B cell (primary cell): ENCODE measurements around the gene CORO1C. TPM values are rescaled to one million over a fixed set of nuclear protein-coding genes. Genes with fewer than 3 reads are reported as not detected.
A peak's percentile ranks its signal among the peaks of the same experiment; 100 is the strongest.

Experiments used
- ATAC-seq: fragments of 200-7000 bp; cut with Tn5 transposase; one replicate; pipeline ENCODE4 v1.10.0; 2021; ENCODE audit warnings: low read depth, mild to moderate bottlenecking, moderate number of reproducible peaks, moderate library complexity
- CTCF ChIA-PET: fragments of 350-600 bp; sonication (Branson Sonifier 250); formaldehyde crosslinking; loops from one replicate; lab custom pipeline; 2021; ENCODE audit warnings: antibody characterized with exemption, inconsistent platforms; lab: Charles Lee
- POLR2A ChIA-PET: fragments of 350-600 bp; sonication (Branson Sonifier 250); formaldehyde crosslinking; loops from one replicate; lab custom pipeline; 2021; ENCODE audit warnings: antibody characterized with exemption; lab: Charles Lee
- DNase-seq: peaks from one replicate; pipeline ENCODE4 v3.0.0; 2013
- H2AFZ ChIP-seq: 2 replicates; pipeline ENCODE4 v1.6.1; 2012; ENCODE audit warnings: mild to moderate bottlenecking, low read depth, low read length; ENCODE audit not compliant: insufficient read depth, poor library complexity, severe bottlenecking
- H3K27ac ChIP-seq, 2 donors: 1 replicate in 1 of 2; 2 replicates in 1 of 2; pipeline ENCODE4 v1.5.1; 2012 to 2013; ENCODE audit warnings: low read length in 2 of 2, mild to moderate bottlenecking in 2 of 2, moderate library complexity in 1 of 2
- H3K27me3 ChIP-seq, 4 experiments: fragments of 200-600 bp in 1 of 4; sonication (generic) in 1 of 4; replicated peaks in 1 of 4; 1 replicate in 2 of 4; 2 replicates in 2 of 4; pipeline versions ENCODE4 v1.6.1 to v1.7.0; 2013 to 2016; ENCODE audit warnings: low read length in 3 of 4, mild to moderate bottlenecking in 2 of 4, mixed read lengths in 1 of 4, moderate library complexity in 1 of 4; ENCODE audit not compliant: insufficient read depth in 4 of 4, control insufficient read depth in 3 of 4; ENCODE audit errors: control extremely low read depth in 1 of 4
- H3K36me3 ChIP-seq, 2 experiments: replicated peaks in 1 of 2; 1 replicate in 1 of 2; 2 replicates in 1 of 2; pipeline versions ENCODE4 v1.6.1 to v1.7.1; 2013; ENCODE audit warnings: low read length in 1 of 2; ENCODE audit not compliant: insufficient read depth in 2 of 2, control insufficient read depth in 1 of 2; ENCODE audit errors: control extremely low read depth in 1 of 2, extremely low read depth in 1 of 2
- H3K4me1 ChIP-seq, 2 donors: fragments of 200-600 bp in 1 of 2; sonication (generic) in 1 of 2; 1 replicate in 1 of 2; 2 replicates in 1 of 2; pipeline versions ENCODE4 v1.5.1 to v1.6.1; 2013 to 2017; ENCODE audit warnings: low read length in 2 of 2; ENCODE audit not compliant: control insufficient read depth in 2 of 2, insufficient read depth in 2 of 2
- H3K4me2 ChIP-seq: replicated peaks from 2 replicates; pipeline ENCODE3; 2012; ENCODE audit warnings: mild to moderate bottlenecking, low read depth, low read length; ENCODE audit not compliant: poor library complexity, severe bottlenecking
- H3K4me3 ChIP-seq, 5 experiments: fragments of 200-600 bp in 1 of 5; sonication (generic) in 1 of 5; 1 replicate in 3 of 5; 2 replicates in 2 of 5; pipeline versions ENCODE4 v1.5.1 to v1.7.0; 2011 to 2016; ENCODE audit warnings: low read length in 4 of 5, mild to moderate bottlenecking in 4 of 5, low read depth in 2 of 5, control low read depth in 1 of 5, moderate library complexity in 1 of 5; ENCODE audit not compliant: insufficient read depth in 1 of 5; ENCODE audit errors: control extremely low read depth in 1 of 5, extremely low read depth in 1 of 5
- H3K79me2 ChIP-seq: fragments of 200-600 bp; sonication (generic); one replicate; pipeline ENCODE4 v1.6.0; 2016; ENCODE audit warnings: low read length; ENCODE audit not compliant: control insufficient read depth, insufficient read depth
- H3K9ac ChIP-seq: fragments of 200-600 bp; sonication (generic); 2 replicates; pipeline ENCODE4 v1.6.1; 2017; ENCODE audit warnings: mild to moderate bottlenecking, low read length, moderate library complexity
- H3K9me3 ChIP-seq, 3 donors: one replicate each; pipeline versions ENCODE4 v1.6.1 to v1.7.1; 2013; ENCODE audit warnings: low read length in 2 of 3; ENCODE audit not compliant: control insufficient read depth in 2 of 3, insufficient read depth in 1 of 3; ENCODE audit errors: control extremely low read depth in 1 of 3
- H4K20me1 ChIP-seq: 2 replicates; pipeline ENCODE4 v1.6.0; 2012; ENCODE audit warnings: mild to moderate bottlenecking, low read length; ENCODE audit not compliant: insufficient read depth, control insufficient read depth, poor library complexity, severe bottlenecking
- H3K27ac Mint-ChIP-seq: one replicate; pipeline ENCODE4 v1.8.0; 2021; ENCODE audit warnings: mixed read lengths
- H3K27me3 Mint-ChIP-seq: one replicate; pipeline ENCODE4 v1.8.0; 2021; ENCODE audit warnings: mixed read lengths
- H3K4me1 Mint-ChIP-seq: one replicate; pipeline ENCODE4 v1.8.0; 2021; ENCODE audit warnings: mixed read lengths
- H3K4me3 Mint-ChIP-seq: one replicate; pipeline ENCODE4 v1.8.0; 2021; ENCODE audit warnings: mixed read lengths
- H3K9me3 Mint-ChIP-seq: one replicate; pipeline ENCODE4 v1.8.0; 2022; ENCODE audit warnings: mixed read lengths; ENCODE audit not compliant: insufficient read depth
- CTCF ChIP-seq: fragments of 200-600 bp; IDR thresholded peaks from one replicate; pipeline ENCODE4 v1.8.0; 2022; ENCODE audit warnings: antibody characterized with exemption, mild to moderate bottlenecking
- EZH2 ChIP-seq: IDR thresholded peaks from 2 replicates; pipeline ENCODE4 v1.6.1; 2012; ENCODE audit warnings: borderline replicate concordance, low read depth, mild to moderate bottlenecking, moderate library complexity, low read length; ENCODE audit not compliant: insufficient read depth, poor library complexity, severe bottlenecking
- WGBS: methylation state at CpG from one replicate; pipeline ENCODE4 v1.1.5; 2013; ENCODE audit warnings: missing lambda C conversion rate; ENCODE audit not compliant: insufficient coverage; 5-methylcytosine and 5-hydroxymethylcytosine counted together
- intact Hi-C: fragments of 100-400 bp; cut with micrococcal nuclease; formaldehyde crosslinking; loops from one replicate; pipeline ENCODE4 v1.10.0; 2022
- polyA plus RNA-seq: library from polyadenylated mRNA; depleted of rRNA; stranded (reverse); fragments of >200 nt; gene quantifications from 2 replicates; pipeline ENCODE4 v1.2.3, GENCODE V29; 2012
- total RNA-seq, 2 donors: library from RNA; stranded (reverse); fragments of 120-200 nt in 1 of 2; gene quantifications; 1 replicate in 1 of 2; 2 replicates in 1 of 2; pipeline versions ENCODE4 v1.2.3 to v1.2.4, GENCODE V29; 2013 to 2022

CORO1C gene
- total and polyA plus RNA-seq, 2 donors (not counting 1 experiment from before 2014, with no cell fraction given), result 19.2 to 68.0 TPM

- no peaks in the 10 kb centered on the region for H3K27me3 Mint-ChIP-seq
- Histone ChIP-seq H3K4me3 (no peak overlapping the region), H3K4me2 (no peak overlapping the region)
Measured at GRCh38 chr12:108757856-108758255, 26.5 kb upstream of the CORO1C start.

GRCh38 chr12:108756421-108756820, 25.1 kb upstream of the CORO1C start:
- no peaks in the 10 kb centered on the region for H3K9me3 Mint-ChIP-seq
- 95% methylated on average over 3 of the region's 6 CpGs for WGBS
- POLR2A ChIA-PET, result no interaction called here
- Histone ChIP-seq H3K4me3 (no peak overlapping the region), H3K9ac (no peak overlapping the region), H2AFZ (no peak overlapping the region), H3K9me3 (no peaks in the 10 kb centered on the region), H3K79me2 (no peaks in the 10 kb centered on the region), H3K27me3 (no peaks in the 10 kb centered on the region), H3K36me3 (no peaks in the 10 kb centered on the region), H3K4me2 (no peak overlapping the region), H3K4me1 (no peaks in the 10 kb centered on the region), H3K27ac (no peak overlapping the region), H4K20me1 (no peaks in the 10 kb centered on the region)
- intact Hi-C loops, result no loop called here
- DNase-seq (no peak), ATAC-seq (no peak)
- no peak overlapping the region for H3K27ac Mint-ChIP-seq
- no peak overlapping the region for H3K4me3 Mint-ChIP-seq
- TF ChIP-seq CTCF (no peak), EZH2 (no peak)
- no peaks in the 10 kb centered on the region for H3K4me1 Mint-ChIP-seq
- H3K27me3 Mint-ChIP-seq, result no peaks in the 10 kb centered on the region
- CTCF ChIA-PET, result interaction anchor here (1.2 kb wide), 1 partner anchor 9 kb away, joined by 3 read pairs; no protein-coding TSS in a partner anchor

More at GRCh38 chr12:108757856-108758255, 26.5 kb upstream of the CORO1C start:
- Histone ChIP-seq H3K27me3 (no peaks in the 10 kb centered on the region), H3K9me3 (no peaks in the 10 kb centered on the region), H3K36me3 (no peaks in the 10 kb centered on the region), H3K79me2 (no peaks in the 10 kb centered on the region), H4K20me1 (no peaks in the 10 kb centered on the region), H3K27ac (no peak overlapping the region), H2AFZ (no peak overlapping the region), H3K4me1 (no peaks in the 10 kb centered on the region), H3K9ac (no peak overlapping the region)
- POLR2A ChIA-PET, result no interaction called here
- no peak overlapping the region for H3K4me3 Mint-ChIP-seq
- CTCF ChIA-PET, result interaction anchor here (0.5 to 1.2 kb wide), 3 partner anchors 8 to 26 kb away, joined by 3 read pairs; no protein-coding TSS in a partner anchor
- H3K4me1 Mint-ChIP-seq, result no peaks in the 10 kb centered on the region
- DNase-seq, result no peak
- TF ChIP-seq EZH2 (no peak), CTCF (no peak)
- no CpG with 5 or more reads among the region's 2 CpGs for WGBS
- intact Hi-C loops, result no loop called here
- no peaks in the 10 kb centered on the region for H3K9me3 Mint-ChIP-seq
- ATAC-seq, result no peak
- peak overlapping the region; percentile 15 for H3K27ac Mint-ChIP-seq
